CD14-positive monocyte (primary cell): ENCODE data around the gene LMTK3. TPM values are rescaled to one million over a fixed set of nuclear protein-coding genes. Genes with fewer than 3 reads are reported as not detected.

ENCODE experiments used
- DNase-seq, 3 donors: peaks; one replicate each; pipeline ENCODE4 v3.0.0-alpha.2; 2011 to 2022
- H2AFZ ChIP-seq: 2 replicates; pipeline ENCODE4 v1.6.0; 2012; ENCODE audit warnings: mild to moderate bottlenecking, low read depth, low read length, inconsistent platforms; ENCODE audit not compliant: insufficient read depth, poor library complexity, severe bottlenecking
- H3K27ac ChIP-seq, 2 donors: 1 replicate in 1 of 2; 2 replicates in 1 of 2; pipeline ENCODE4 v1.5.1; 2012 to 2013; ENCODE audit warnings: low read length in 2 of 2, control low read depth in 1 of 2, inconsistent platforms in 1 of 2, low read depth in 1 of 2, mild to moderate bottlenecking in 1 of 2
- H3K27me3 ChIP-seq, 2 donors: one replicate each; pipeline versions ENCODE4 v1.6.0 to v1.6.1; 2011 to 2013; ENCODE audit warnings: low read length in 2 of 2; ENCODE audit not compliant: control insufficient read depth in 2 of 2, insufficient read depth in 2 of 2
- H3K36me3 ChIP-seq, 2 donors: replicated peaks in 1 of 2; 1 replicate in 1 of 2; 2 replicates in 1 of 2; pipeline versions ENCODE4 v1.5.1 to v1.6.1; 2012 to 2013; ENCODE audit warnings: low read length in 2 of 2, control low read depth in 1 of 2, inconsistent platforms in 1 of 2, mild to moderate bottlenecking in 1 of 2; ENCODE audit not compliant: insufficient read depth in 2 of 2, control insufficient read depth in 1 of 2
- H3K4me1 ChIP-seq, 2 donors: 1 replicate in 1 of 2; 2 replicates in 1 of 2; pipeline versions ENCODE4 v1.5.1 to v1.6.1; 2012 to 2013; ENCODE audit warnings: low read length in 2 of 2, control low read depth in 1 of 2, inconsistent platforms in 1 of 2, mild to moderate bottlenecking in 1 of 2, moderate library complexity in 1 of 2; ENCODE audit not compliant: insufficient read depth in 2 of 2, control insufficient read depth in 1 of 2
- H3K4me2 ChIP-seq: replicated peaks from 2 replicates; pipeline ENCODE3; 2012; ENCODE audit warnings: low read length, moderate library complexity, mild to moderate bottlenecking; ENCODE audit not compliant: poor library complexity, severe bottlenecking; ENCODE audit errors: extremely low read depth
- H3K4me3 ChIP-seq, 3 experiments: fragments of 200-600 bp in 1 of 3; sonication (generic) in 1 of 3; replicated peaks in 1 of 3; 1 replicate in 2 of 3; 2 replicates in 1 of 3; pipeline ENCODE4 v1.5.1; 2011 to 2013; ENCODE audit warnings: low read length in 3 of 3, mild to moderate bottlenecking in 3 of 3, control low read depth in 2 of 3, low read depth in 2 of 3, inconsistent platforms in 1 of 3, moderate library complexity in 1 of 3
- H3K79me2 ChIP-seq: 2 replicates; pipeline ENCODE4 v1.6.0; 2012; ENCODE audit warnings: mild to moderate bottlenecking, control low read depth, inconsistent platforms, low read length, moderate library complexity; ENCODE audit not compliant: insufficient read depth
- H3K9ac ChIP-seq: 2 replicates; pipeline ENCODE4 v1.6.0; 2017; ENCODE audit warnings: low read length, mild to moderate bottlenecking; ENCODE audit not compliant: insufficient read depth, poor library complexity, severe bottlenecking
- H3K9me3 ChIP-seq, 2 donors: replicated peaks in 1 of 2; 1 replicate in 1 of 2; 2 replicates in 1 of 2; pipeline versions ENCODE4 v1.5.1 to v1.6.1; 2012 to 2013; ENCODE audit warnings: low read length in 2 of 2, control low read depth in 1 of 2; ENCODE audit not compliant: control insufficient read depth in 1 of 2, insufficient read depth in 1 of 2
- H4K20me1 ChIP-seq: 2 replicates; pipeline ENCODE4 v1.6.0; 2012; ENCODE audit warnings: mild to moderate bottlenecking, low read length, control low read depth, moderate library complexity; ENCODE audit not compliant: insufficient read depth
- H3K27ac Mint-ChIP-seq, 7 donors: one replicate each; pipeline ENCODE4 v1.8.0; 2020; ENCODE audit warnings: mild to moderate bottlenecking in 7 of 7, mixed read lengths in 7 of 7, moderate library complexity in 6 of 7, inconsistent platforms in 2 of 7
- H3K27me3 Mint-ChIP-seq, 3 donors: one replicate each; pipeline ENCODE4 v1.8.0; 2021 to 2022; ENCODE audit warnings: low read depth in 3 of 3, mild to moderate bottlenecking in 3 of 3, mixed read lengths in 3 of 3, moderate library complexity in 3 of 3, inconsistent platforms in 1 of 3
- H3K36me3 Mint-ChIP-seq, 2 donors: one replicate each; pipeline ENCODE4 v1.8.0; 2020; ENCODE audit warnings: mixed read lengths in 2 of 2, inconsistent platforms in 1 of 2, mild to moderate bottlenecking in 1 of 2
- H3K4me1 Mint-ChIP-seq: one replicate; pipeline ENCODE4 v1.8.0; 2020; ENCODE audit warnings: mild to moderate bottlenecking, mixed read lengths
- H3K4me3 Mint-ChIP-seq, 2 donors: one replicate each; pipeline ENCODE4 v1.8.0; 2020; ENCODE audit warnings: mild to moderate bottlenecking in 2 of 2, mixed read lengths in 2 of 2, moderate library complexity in 1 of 2
- H3K9me3 Mint-ChIP-seq, 7 donors: one replicate each; pipeline ENCODE4 v1.8.0; 2020 to 2022; ENCODE audit warnings: mixed read lengths in 7 of 7, mild to moderate bottlenecking in 6 of 7, moderate library complexity in 6 of 7, inconsistent platforms in 2 of 7
- CTCF ChIP-seq: fragments of 200-600 bp; IDR thresholded peaks from one replicate; pipeline ENCODE4 v1.8.0; 2022; ENCODE audit warnings: antibody characterized with exemption, mild to moderate bottlenecking
- WGBS: methylation state at CpG from one replicate; pipeline ENCODE4 v1.1.5; 2013; ENCODE audit warnings: missing lambda C conversion rate; ENCODE audit not compliant: insufficient coverage; 5-methylcytosine and 5-hydroxymethylcytosine counted together
- intact Hi-C, 2 donors: fragments of 100-400 bp; cut with micrococcal nuclease; formaldehyde crosslinking; loops; one replicate each; pipeline versions ENCODE4 v1.15.0 to v1.15.1; 2023
- polyA plus RNA-seq, 3 donors: library from polyadenylated mRNA; depleted of rRNA in 1 of 3; unstranded in 2 of 3; stranded (reverse) in 1 of 3; fragments of 300-500 nt in 2 of 3; fragments of >200 nt in 1 of 3; fragmentation: Illumina TruSeq in 2 of 3; gene quantifications; 1 replicate in 2 of 3; 2 replicates in 1 of 3; pipeline ENCODE4 v1.2.3, GENCODE V29; 2012 to 2021

The LMTK3 gene
- polyA plus RNA-seq, 3 donors, result 0.08 TPM; not detected in 2

GRCh38 chr19:48493718-48494401 lies 17.8 kb downstream of the LMTK3 start:
- Mint-ChIP-seq H3K4me3 (peak overlapping the region; percentile 78 to 86), H3K27ac (peak overlapping the region in 3 of 7 donors; percentile 19 to 88 (median 58)), H3K9me3 (peaks cover 0 to 27% (median 17%) of the 10 kb centered on the region in 7 donors), H3K4me1 (peaks cover 43% of the 10 kb centered on the region), H3K27me3 (peaks cover 54 to 77% (median 57%) of the 10 kb centered on the region in 3 donors), H3K36me3 (peaks cover 0 to 11% of the 10 kb centered on the region in 2 donors)
- H3K27me3 ChIP-seq, result peaks cover 24 to 51% of the 10 kb centered on the region in 2 donors
- H2AFZ ChIP-seq, result peak overlapping the region; percentile 84
- H3K27ac ChIP-seq, result no peak overlapping the region
- 4% methylated on average over 69 of the region's 70 CpGs for WGBS
- intact Hi-C loops, result loop anchor here (1.0 to 2.0 kb wide), 2 partner anchors 8 to 25 kb away; partner anchors contain the start of gene CYTH2 (in 2 of the 2)
- no peak for DNase-seq
- no peaks in the 10 kb centered on the region for H3K79me2 ChIP-seq
- peak overlapping the region; percentile 54 for H3K9ac ChIP-seq
- H3K4me3 ChIP-seq, result peak overlapping the region; percentile 46 to 80 (median 46)
- TF ChIP-seq CTCF, result no peak
- no peaks in the 10 kb centered on the region for H4K20me1 ChIP-seq
- peaks cover 0 to 3% of the 10 kb centered on the region in 2 donors for H3K9me3 ChIP-seq
- H3K36me3 ChIP-seq, result no peaks in the 10 kb centered on the region
- peak overlapping the region; percentile 80 for H3K4me2 ChIP-seq
- H3K4me1 ChIP-seq, result peaks cover 36 to 49% of the 10 kb centered on the region in 2 donors

GRCh38 chr19:48492925-48493717 lies 18.5 kb downstream of the LMTK3 start:
- DNase-seq, result peak; percentile 93 to 95 (median 94)
- peak overlapping the region; percentile 79 to 92 for H3K4me3 Mint-ChIP-seq
- H3K36me3 Mint-ChIP-seq, result peaks cover 0 to 11% of the 10 kb centered on the region in 2 donors
- H3K9ac ChIP-seq, result peak overlapping the region; percentile 54
- TF ChIP-seq CTCF, result no peak
- peak overlapping the region; percentile 86 to 98 (median 93) for H3K27ac Mint-ChIP-seq
- peak overlapping the region; percentile 80 for H3K4me2 ChIP-seq
- peaks cover 42% of the 10 kb centered on the region for H3K4me1 Mint-ChIP-seq
- H3K9me3 ChIP-seq, result peaks cover 0 to 3% of the 10 kb centered on the region in 2 donors
- peaks cover 0 to 27% (median 17%) of the 10 kb centered on the region in 7 donors for H3K9me3 Mint-ChIP-seq
- peak overlapping the region in 1 of 2 donors; percentile 45 for H3K27ac ChIP-seq
- H3K4me1 ChIP-seq, result peaks cover 36 to 49% of the 10 kb centered on the region in 2 donors
- H3K36me3 ChIP-seq, result no peaks in the 10 kb centered on the region
- WGBS, result under 1% methylated on average over 33 of the region's 47 CpGs
- intact Hi-C loops, result loop anchor here (1.0 to 2.0 kb wide), 2 partner anchors 9 to 24 kb away; partner anchors contain the start of gene CYTH2 (in 2 of the 2)
- H2AFZ ChIP-seq, result peak overlapping the region; percentile 86
- H4K20me1 ChIP-seq, result no peaks in the 10 kb centered on the region
- peaks cover 56 to 77% (median 58%) of the 10 kb centered on the region in 3 donors for H3K27me3 Mint-ChIP-seq
- peak overlapping the region; percentile 46 to 80 (median 46) for H3K4me3 ChIP-seq
- H3K79me2 ChIP-seq, result no peaks in the 10 kb centered on the region
- H3K27me3 ChIP-seq, result peaks cover 21 to 47% of the 10 kb centered on the region in 2 donors
